Caco-2 (cell line): ENCODE data around the gene OTOG. TPM values are rescaled to one million over a fixed set of nuclear protein-coding genes. Genes with fewer than 3 reads are reported as not detected.
"Not testable (repeated sequence)": the region's sequence is repeated elsewhere in the genome, so short reads cannot be mapped to it uniquely, and the experiment has no call there.

ENCODE experiments used
- BruUV-seq: library from RNA; stranded (reverse); fragments of 400-500 nt; replicated peaks from 2 replicates; lab custom pipeline; 2021; lab: Mats Ljungman, UMichigan
- CTCF ChIA-PET: fragments of 300-600 bp; sonication (Branson Sonifier 250); formaldehyde crosslinking; loops from one replicate; lab custom pipeline; 2022; ENCODE audit warnings: antibody characterized with exemption; lab: Charles Lee
- POLR2A ChIA-PET: fragments of 300-600 bp; sonication (Branson Sonifier 250); formaldehyde crosslinking; loops from one replicate; lab custom pipeline; 2022; ENCODE audit warnings: antibody characterized with exemption; lab: Charles Lee
- DNase-seq, 2 experiments: peaks; one replicate each; pipeline versions ENCODE4 v3.0.0 to v3.0.0-alpha.2; 2020 to 2022
- H3K27me3 ChIP-seq: replicated peaks from 2 replicates; pipeline ENCODE4 v1.6.0; 2011; ENCODE audit warnings: low read length; ENCODE audit not compliant: control insufficient read depth, insufficient read depth
- H3K36me3 ChIP-seq: 2 replicates; pipeline ENCODE4 v1.5.1; 2011; ENCODE audit warnings: low read length; ENCODE audit not compliant: control insufficient read depth, insufficient read depth
- H3K4me1 ChIP-seq: fragments of 250-450 bp; sonication (Bioruptor Pico); 2 replicates; pipeline ENCODE4 v1.5.1; 2020; ENCODE audit warnings: mild to moderate bottlenecking
- H3K4me3 ChIP-seq: 2 replicates; pipeline ENCODE4 v1.5.1; 2011; ENCODE audit warnings: low read depth, mild to moderate bottlenecking, control low read depth, low read length
- H3K9me3 ChIP-seq: fragments of 250-450 bp; sonication (Bioruptor Pico); 2 replicates; pipeline ENCODE4 v1.5.1; 2020; ENCODE audit warnings: mild to moderate bottlenecking, moderate library complexity
- H3K27ac Mint-ChIP-seq: one replicate; pipeline ENCODE4 v1.8.0; 2022; ENCODE audit warnings: mixed read lengths; ENCODE audit not compliant: unreplicated experiment
- H3K27me3 Mint-ChIP-seq: one replicate; pipeline ENCODE4 v1.8.0; 2022; ENCODE audit warnings: mixed read lengths; ENCODE audit not compliant: insufficient read depth, unreplicated experiment
- H3K36me3 Mint-ChIP-seq: one replicate; pipeline ENCODE4 v1.8.0; 2022; ENCODE audit warnings: mild to moderate bottlenecking, mixed read lengths; ENCODE audit not compliant: insufficient read depth, unreplicated experiment
- H3K4me1 Mint-ChIP-seq: one replicate; pipeline ENCODE4 v1.8.0; 2022; ENCODE audit warnings: low read depth, mixed read lengths; ENCODE audit not compliant: unreplicated experiment
- H3K4me3 Mint-ChIP-seq: one replicate; pipeline ENCODE4 v1.8.0; 2022; ENCODE audit warnings: mild to moderate bottlenecking, moderate library complexity, mixed read lengths; ENCODE audit not compliant: unreplicated experiment
- H3K9me3 Mint-ChIP-seq: one replicate; pipeline ENCODE4 v1.8.0; 2022; ENCODE audit warnings: mixed read lengths; ENCODE audit not compliant: unreplicated experiment
- CTCF ChIP-seq, 2 experiments: fragments of 200-600 bp in 1 of 2; IDR thresholded peaks; 1 replicate in 1 of 2; 2 replicates in 1 of 2; pipeline versions ENCODE4 v1.5.1 to v1.8.0; 2011 to 2022; ENCODE audit warnings: antibody characterized with exemption in 1 of 2, control low read depth in 1 of 2, inconsistent platforms in 1 of 2, low read depth in 1 of 2, low read length in 1 of 2, mild to moderate bottlenecking in 1 of 2, moderate library complexity in 1 of 2; ENCODE audit not compliant: insufficient read depth in 1 of 2, severe bottlenecking in 1 of 2, unreplicated experiment in 1 of 2
- intact Hi-C: fragments of 100-400 bp; cut with micrococcal nuclease; formaldehyde crosslinking; loops from one replicate; pipeline ENCODE4 v1.10.0; 2022; ENCODE audit not compliant: unreplicated experiment
- total RNA-seq: library from RNA; stranded (reverse); gene quantifications from 2 replicates; pipeline ENCODE4 v1.2.3, GENCODE V29; 2022

OTOG gene
- total RNA-seq, 1 experiment from 2014 or later = 0.95 TPM

GRCh38 chr11:17613428-17613962 is 66.4 kb downstream of the OTOG start:
- Histone ChIP-seq H3K27me3 (peaks cover 2% of the 10 kb centered on the region), H3K36me3 (no peaks in the 10 kb centered on the region), H3K4me1 (no peaks in the 10 kb centered on the region), H3K4me3 (no peak overlapping the region), H3K9me3 (no peaks in the 10 kb centered on the region)
- Mint-ChIP-seq H3K27ac (no peak overlapping the region), H3K27me3 (peaks cover 29% of the 10 kb centered on the region), H3K36me3 (no peaks in the 10 kb centered on the region), H3K4me1 (no peaks in the 10 kb centered on the region), H3K9me3 (no peaks in the 10 kb centered on the region), H3K4me3 (no peak overlapping the region)
- POLR2A ChIA-PET = no interaction called here
- CTCF ChIA-PET = no interaction called here
- DNase-seq = no peak
- intact Hi-C loops = no loop called here
- TF ChIP-seq CTCF (IDR thresholded peaks at IDR 0.05; ENCODE audit: insufficient read depth in 1 of 2, low read depth in 1 of 2, low read length in 1 of 2, severe bottlenecking in 1 of 2, unreplicated experiment in 1 of 2) = no peak
- no TSS peak for BruUV-seq

- no peaks in the 10 kb centered on the region for H3K36me3 Mint-ChIP-seq
- no peaks in the 10 kb centered on the region for H3K4me1 Mint-ChIP-seq
- no peak overlapping the region for H3K27ac Mint-ChIP-seq
- POLR2A ChIA-PET = no interaction called here
- DNase-seq = no peak
- BruUV-seq = no TSS peak
- no peak overlapping the region for H3K4me3 Mint-ChIP-seq
- peaks cover under 1% of the 10 kb centered on the region for H3K9me3 Mint-ChIP-seq
- intact Hi-C loops = no loop called here
- Histone ChIP-seq H3K36me3 (no peaks in the 10 kb centered on the region), H3K4me3 (no peak overlapping the region), H3K27me3 (peaks cover 2% of the 10 kb centered on the region), H3K9me3 (peaks cover under 1% of the 10 kb centered on the region; the same call in 1 of the 2 replicates), H3K4me1 (no peaks in the 10 kb centered on the region)
- CTCF ChIA-PET = no interaction called here
- H3K27me3 Mint-ChIP-seq = peaks cover 26% of the 10 kb centered on the region
- no peak for TF ChIP-seq CTCF (IDR thresholded peaks at IDR 0.05; ENCODE audit: insufficient read depth in 1 of 2, low read depth in 1 of 2, low read length in 1 of 2, severe bottlenecking in 1 of 2, unreplicated experiment in 1 of 2)
These were observed 66.9 kb downstream of the OTOG start for GRCh38 chr11:17613983-17614382.

GRCh38 chr11:17622711-17623110 is 75.7 kb downstream of the OTOG start:
- H3K36me3 Mint-ChIP-seq, H3K4me1 ChIP-seq, H3K27me3 ChIP-seq, POLR2A ChIA-PET, DNase-seq, BruUV-seq, H3K4me3 Mint-ChIP-seq, H3K4me1 Mint-ChIP-seq, intact Hi-C loops, H3K36me3 ChIP-seq, H3K4me3 ChIP-seq, H3K27ac Mint-ChIP-seq, CTCF ChIA-PET: not testable (repeated sequence)
- H3K27me3 Mint-ChIP-seq = peaks cover 28% of the 10 kb centered on the region
- peaks cover 15% of the 10 kb centered on the region for H3K9me3 ChIP-seq
- H3K9me3 Mint-ChIP-seq = peaks cover 34% of the 10 kb centered on the region
